Activated CD8-positive, alpha-beta memory T cell treated with anti-CD3 and anti-CD28 coated beads for 48 hours (primary cell): ENCODE data around the gene WDR38.

Source experiments
- DNase-seq, 3 experiments: peaks; one replicate each; pipeline ENCODE4 v3.0.0-alpha.2; 2020; ENCODE audit warnings: low read depth in 2 of 3, low spot score in 2 of 3

WDR38 gene

GRCh38 chr9:124857533-124858162 lies 4.4 kb downstream of the WDR38 start:
- DNase-seq: no peak

GRCh38 chr9:124858330-124859046 lies 5.2 kb downstream of the WDR38 start:
- no peak for DNase-seq

DNA sequence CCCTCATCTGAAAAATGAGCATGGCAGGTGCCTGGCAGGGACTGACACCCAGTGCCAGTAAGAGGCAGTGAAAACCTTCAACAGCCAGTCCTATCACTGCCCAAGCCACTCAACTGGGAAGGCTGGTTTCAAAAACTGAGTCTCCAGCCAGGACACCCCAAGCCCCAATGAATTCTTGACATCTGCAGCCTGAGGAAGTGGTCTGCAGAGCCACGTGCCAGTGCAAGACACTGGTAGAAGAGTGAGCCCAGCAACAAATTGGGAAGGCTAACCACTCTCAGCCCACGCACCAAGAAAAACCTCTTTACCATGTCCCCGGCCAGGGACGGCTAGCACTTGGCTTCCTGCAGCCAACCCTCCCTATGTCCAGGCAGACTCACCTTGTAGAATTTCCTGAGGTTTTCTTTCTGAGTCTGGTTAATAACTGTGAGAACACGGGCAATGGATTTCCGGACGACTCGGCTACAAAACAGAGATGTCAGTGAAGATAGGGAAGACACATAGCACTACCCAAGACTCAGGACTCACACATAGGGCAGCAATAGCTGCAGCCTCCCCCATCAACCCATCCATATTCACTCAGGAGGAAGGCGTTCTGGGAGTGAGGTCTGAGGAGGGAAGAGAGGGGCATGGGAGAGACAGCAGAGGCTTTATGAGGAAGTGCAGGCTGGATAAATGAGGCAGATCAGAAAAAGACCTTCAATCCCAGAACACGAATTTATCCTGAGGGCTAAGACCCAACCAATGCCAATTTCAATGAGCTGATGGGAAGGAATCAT lies 6.7 kb downstream of the WDR38 start:
- DNase-seq: no peak

GRCh38 chr9:124860582-124861341 lies 7.5 kb downstream of the WDR38 start:
- no peak for DNase-seq

- peak; percentile 83 to 93 (median 86) for DNase-seq
Observed at GRCh38 chr9:124861342-124862229, 8.3 kb downstream of the WDR38 start, which contains the start of the genes ARPC5L and RPL35. Gene ARPC5L, plus strand, starts transcription at chr9:124862130. Its CDS starts 7,161 bp downstream, at chr9:124869291. Gene RPL35, minus strand, starts transcription at chr9:124861957. Its CDS starts 45 bp downstream, at chr9:124861912.

- DNase-seq: no peak
Observed at GRCh38 chr9:124863371-124863871, 10.2 kb downstream of the WDR38 start.

GRCh38 chr9:124868511-124869465 lies 15.5 kb downstream of the WDR38 start:
- peak; percentile 74 to 95 (median 84) for DNase-seq

DNA sequence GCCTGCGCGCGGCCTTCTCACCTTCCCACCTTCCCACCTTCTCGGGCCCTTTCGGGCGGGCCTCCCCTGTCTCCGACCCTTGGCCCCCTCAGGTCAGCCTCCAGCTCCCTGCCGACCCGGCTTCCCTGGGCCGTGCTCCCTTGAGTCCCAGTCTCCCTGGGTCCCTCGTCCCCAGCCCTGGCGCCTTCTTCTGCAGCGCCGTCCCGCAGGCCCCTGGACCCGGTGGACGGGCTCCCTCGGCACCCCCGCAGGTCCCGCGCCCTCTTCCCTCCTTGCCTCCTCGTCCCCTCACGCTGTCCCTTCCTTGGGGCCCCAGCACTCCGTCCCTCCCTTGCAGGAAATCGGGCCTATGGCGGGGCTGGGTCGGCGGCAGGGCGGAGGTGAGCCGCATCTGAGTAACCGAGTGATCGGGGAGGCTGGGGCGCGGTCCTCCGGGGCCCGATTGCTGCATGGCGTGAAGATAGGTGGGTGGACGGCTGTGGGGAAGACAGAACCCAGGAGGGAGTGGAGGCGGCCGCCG lies 16.3 kb downstream of the WDR38 start:
- no peak for DNase-seq

DNA sequence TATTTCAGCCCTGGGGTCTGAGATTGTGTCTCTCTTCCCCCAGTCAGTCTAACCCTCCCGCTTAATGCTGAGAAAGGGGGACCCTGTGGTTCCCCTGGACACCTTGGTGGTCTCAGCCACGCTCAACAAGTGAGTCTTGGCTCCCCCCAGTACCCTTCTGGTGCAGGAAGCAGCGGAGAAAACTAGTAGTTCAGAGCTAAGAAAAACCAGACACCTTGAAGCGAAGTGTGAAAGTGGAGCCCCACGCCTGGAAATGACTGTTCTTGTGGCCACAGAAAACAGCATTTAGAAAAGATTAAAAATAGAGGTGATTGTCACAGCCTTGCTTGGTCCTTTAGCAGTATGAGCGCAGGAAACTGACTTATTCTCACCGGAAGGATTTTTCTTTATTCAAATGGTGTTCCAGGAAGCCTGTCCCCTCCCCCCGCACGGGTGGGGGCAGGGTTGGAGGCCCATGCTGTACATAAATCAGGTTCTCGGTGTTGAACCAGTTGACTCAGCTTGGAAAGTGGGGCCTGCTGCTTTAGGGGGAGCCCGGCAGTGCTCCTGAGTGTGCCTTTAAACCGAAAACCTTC lies 16.8 kb downstream of the WDR38 start:
- DNase-seq: peak; percentile 68 to 83 (median 81)

- DNase-seq: no peak
Observed at GRCh38 chr9:124870723-124871122, 17.5 kb downstream of the WDR38 start.

DNA sequence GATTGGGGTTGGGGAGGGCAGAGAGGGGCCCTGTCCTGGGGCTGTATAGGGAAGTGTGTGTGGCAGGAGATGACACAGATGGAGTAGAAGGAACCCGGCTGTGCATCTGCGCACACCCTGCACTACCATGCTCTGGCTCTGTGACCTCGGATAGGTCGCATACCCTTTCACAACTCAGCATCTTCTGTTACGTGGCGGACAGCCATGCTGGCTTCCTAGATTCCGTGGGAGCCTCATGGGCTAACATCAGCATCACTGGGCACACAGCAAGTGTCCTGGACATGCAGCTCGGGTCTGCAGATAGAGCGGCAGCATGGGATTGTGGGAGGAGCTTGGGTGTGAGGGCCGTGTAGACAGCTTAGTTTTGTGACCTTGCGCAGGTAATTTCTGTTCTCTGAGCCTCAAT lies 17.9 kb downstream of the WDR38 start:
- DNase-seq: no peak

GRCh38 chr9:124873664-124874063 lies 20.4 kb downstream of the WDR38 start:
- no peak for DNase-seq

GRCh38 chr9:124875501-124875900 lies 22.2 kb downstream of the WDR38 start:
- DNase-seq: no peak

DNA sequence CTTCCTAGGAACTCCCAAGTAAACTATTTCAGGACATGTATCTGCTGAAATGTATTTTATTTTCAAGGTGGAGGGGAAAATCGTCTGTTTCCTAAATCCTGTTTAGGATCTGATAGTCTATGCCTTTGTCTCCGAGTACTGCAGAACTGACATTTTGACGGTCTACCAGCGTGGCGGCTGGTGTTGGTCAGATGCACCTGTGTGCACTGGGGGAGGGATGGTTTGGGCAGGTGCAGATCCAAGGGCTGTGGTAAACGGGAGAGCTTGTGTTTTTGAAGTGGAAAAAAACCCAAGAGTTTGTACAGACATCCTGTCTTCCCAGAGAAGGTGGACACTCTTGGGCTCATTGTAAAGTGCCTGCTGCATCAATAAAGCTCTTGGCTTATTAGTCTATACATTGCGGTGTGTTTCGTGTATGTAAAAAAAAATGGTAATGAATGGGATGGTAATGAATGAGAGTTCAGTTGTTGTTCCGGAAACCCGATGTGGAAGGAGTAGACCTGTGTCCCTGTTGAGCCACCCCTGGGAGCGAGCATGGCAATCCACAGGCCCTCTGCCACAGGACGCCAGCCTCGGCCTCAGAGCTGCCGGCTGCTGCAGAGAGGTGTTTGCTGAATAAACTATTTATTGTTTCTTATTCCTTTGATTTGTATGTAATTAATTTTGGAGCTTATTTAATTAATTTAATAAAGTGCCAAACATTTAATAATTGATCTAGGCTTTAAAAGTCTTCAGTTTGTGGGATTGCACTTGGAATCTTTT lies 23.9 kb downstream of the WDR38 start:
- no peak for DNase-seq

GRCh38 chr9:124878021-124878420 lies 24.8 kb downstream of the WDR38 start:
- DNase-seq: no peak

DNA sequence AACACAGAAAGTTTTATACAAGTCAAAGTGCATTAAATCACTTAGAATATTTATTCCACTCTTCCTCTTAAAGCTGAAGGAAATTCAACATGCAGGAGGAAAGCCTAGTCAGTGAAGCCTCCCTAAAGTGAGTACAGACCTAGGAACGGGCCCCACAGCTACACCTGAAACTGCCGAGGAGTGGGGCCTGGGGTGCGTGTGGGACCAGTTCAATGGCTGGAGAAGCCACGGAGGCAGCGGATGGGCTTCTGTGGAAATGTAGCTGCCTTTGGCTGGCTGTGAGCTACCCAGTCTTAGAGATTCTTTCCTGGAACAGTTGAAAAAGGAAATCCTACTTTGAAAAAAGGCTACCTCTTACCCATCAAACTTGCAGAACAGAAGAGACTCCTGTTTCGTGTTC lies 25.3 kb downstream of the WDR38 start:
- no peak for DNase-seq

DNA sequence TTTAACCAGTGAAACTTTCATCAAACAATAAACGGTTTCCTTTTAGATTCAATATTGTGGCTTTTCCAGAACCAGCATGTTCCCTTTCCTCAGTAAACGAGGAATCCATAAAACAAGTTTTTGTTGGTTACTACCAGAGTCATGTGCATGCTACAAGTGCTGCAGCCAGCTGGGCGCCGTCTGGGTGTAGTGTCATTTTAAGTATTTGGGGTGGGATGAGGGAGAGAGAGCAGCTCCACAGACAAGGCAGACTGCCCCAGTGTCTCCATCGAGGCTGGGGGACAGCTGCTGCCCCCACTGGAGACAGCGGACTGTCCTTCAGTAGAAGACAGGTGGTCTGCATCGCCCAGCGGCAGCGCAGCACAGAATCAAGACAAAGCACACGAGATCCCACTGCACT lies 26.0 kb downstream of the WDR38 start:
- no peak for DNase-seq
